Adrenal gland (tissue), 12 donors: ENCODE measurements around the gene MKLN1. TPM values are rescaled to one million over a fixed set of nuclear protein-coding genes. Genes with fewer than 3 reads are reported as not detected.

Experiments used
- DNase-seq, 7 donors: peaks; one replicate each; pipeline ENCODE4 v3.0.0-alpha.2; 2019 to 2020
- H3K27ac ChIP-seq, 5 donors: fragments of 200-600 bp; sonication (generic) in 4 of 5; 1 replicate in 3 of 5; 2 replicates in 2 of 5; pipeline versions ENCODE4 v1.5.1 to v1.8.0; 2016 to 2020; ENCODE audit warnings: mild to moderate bottlenecking in 1 of 5
- H3K27me3 ChIP-seq: fragments of 200-600 bp; 2 replicates; pipeline ENCODE4 v1.8.0; 2021
- H3K36me3 ChIP-seq, 2 donors: fragments of 200-600 bp; replicated peaks in 1 of 2; 1 replicate in 1 of 2; 2 replicates in 1 of 2; pipeline versions ENCODE4 v1.5.1 to v1.8.0; 2018 to 2022
- H3K4me1 ChIP-seq, 2 donors: fragments of 200-600 bp; replicated peaks in 1 of 2; 1 replicate in 1 of 2; 2 replicates in 1 of 2; pipeline versions ENCODE4 v1.5.1 to v1.8.0; 2018 to 2021
- H3K4me3 ChIP-seq, 4 donors: fragments of 200-600 bp; sonication (generic) in 3 of 4; one replicate each; pipeline ENCODE4 v1.5.1; 2016 to 2018
- H3K9me3 ChIP-seq, 3 donors: fragments of 200-600 bp; sonication (generic) in 1 of 3; replicated peaks in 1 of 3; 1 replicate in 2 of 3; 2 replicates in 1 of 3; pipeline versions ENCODE4 v1.5.1 to v1.8.0; 2016 to 2021
- CTCF ChIP-seq, 6 experiments: fragments of 450-650 bp in 4 of 6; fragments of 200-600 bp in 2 of 6; sonication (generic) in 1 of 6; IDR thresholded peaks; 1 replicate in 5 of 6; 2 replicates in 1 of 6; pipeline versions ENCODE4 v1.5.1 to v1.8.0; 2016 to 2021; ENCODE audit warnings: antibody characterized with exemption in 6 of 6, mild to moderate bottlenecking in 2 of 6, moderate library complexity in 1 of 6
- POLR2A ChIP-seq, 2 donors: fragments of 450-650 bp; IDR thresholded peaks; one replicate each; pipeline ENCODE4 v1.6.1; 2017; ENCODE audit warnings: antibody characterized with exemption in 2 of 2, mild to moderate bottlenecking in 2 of 2, moderate library complexity in 1 of 2
- WGBS, 4 donors: extraction: QIAGEN DNeasy Blood & Tissue Kit in 2 of 4; methylation state at CpG; one replicate each; pipeline versions ENCODE4 v1.1.5 to v1.1.7; 2013 to 2017; 5-methylcytosine and 5-hydroxymethylcytosine counted together
- intact Hi-C, 2 donors: fragments of 100-400 bp; cut with DNase I; formaldehyde crosslinking; loops; one replicate each; pipeline versions ENCODE4 v1.14.1 to v1.15.0; 2022 to 2023
- polyA plus RNA-seq, 3 donors: library from polyadenylated mRNA; stranded (reverse); fragments of 200-250 nt in 2 of 3; fragments of 350-450 nt in 1 of 3; fragmentation: Illumina TruSeq in 1 of 3; extraction: RNeasy Lipid Tissue Mini Kit (QIAGEN cat#74804) in 1 of 3; gene quantifications; one replicate each; pipeline ENCODE4 v1.2.3, GENCODE V29; 2013 to 2014
- total RNA-seq, 9 donors: library from RNA; depleted of rRNA in 4 of 9; stranded (reverse); fragments of >200 nt in 4 of 9; fragments of 120-200 nt in 1 of 9; fragmentation: NEBNext Ultra II Directional in 1 of 9; extraction: Animal tissue kit (Norgen Biotek cat#: 25700) in 1 of 9; gene quantifications; one replicate each; pipeline versions ENCODE4 v1.1.0 to v1.2.4, GENCODE V29; 2013 to 2023
- donor health status: healthy with polysubstance abuse.
- donor health status: Bipolar disorder and iron deficiency.
- donor health status: DM: yes; HTN: yes; CAD: no.
- donor health status: DM: no; HTN: no; CAD: no.
- donor health status: DM: no; HTN: no; CAD: no.
- donor health status: DM: yes; HTN: yes; CAD: no.

The MKLN1 gene
- total and polyA plus RNA-seq, 12 donors: 20.7 to 81.2 (median 55.2) TPM

GRCh38 chr7:131322861-131323260 lies 4.8 kb upstream of the MKLN1 start:
- Histone ChIP-seq H3K27me3 (no peaks in the 10 kb centered on the region), H3K4me3 (no peak overlapping the region), H3K36me3 (no peaks in the 10 kb centered on the region), H3K27ac (no peak overlapping the region), H3K4me1 (peaks cover 3 to 14% of the 10 kb centered on the region in 2 donors), H3K9me3 (no peaks in the 10 kb centered on the region)
- TF ChIP-seq POLR2A (IDR thresholded peaks at IDR 0.05) (no peak), CTCF (IDR thresholded peaks at IDR 0.05) (no peak)
- intact Hi-C loops: no loop called here
- no peak for DNase-seq
- 85 to 94% (median 91%) methylated on average over 5 to 7 of the region's 7 CpGs for WGBS, 4 donors

- peak in 2 of 7 donors; percentile 32 to 39 for DNase-seq
- TF ChIP-seq CTCF (IDR thresholded peaks at IDR 0.05): no peak
- TF ChIP-seq POLR2A (IDR thresholded peaks at IDR 0.05): no peak
- WGBS, 4 donors: 89 to 96% (median 93%) methylated on average over 5 of the region's 5 CpGs
- Histone ChIP-seq H3K4me3 (no peak overlapping the region), H3K4me1 (peaks cover 16 to 28% of the 10 kb centered on the region in 2 donors), H3K9me3 (no peaks in the 10 kb centered on the region), H3K27ac (no peak overlapping the region), H3K27me3 (no peaks in the 10 kb centered on the region), H3K36me3 (no peaks in the 10 kb centered on the region)
- intact Hi-C loops: no loop called here
Observed at GRCh38 chr7:131325179-131325840, 2.4 kb upstream of the MKLN1 start.

- intact Hi-C loops: no loop called here
- Histone ChIP-seq H3K27ac (peak overlapping the region in 3 of 5 donors; percentile 96 to 98 (median 96)), H3K27me3 (no peaks in the 10 kb centered on the region), H3K4me1 (peaks cover 17 to 41% of the 10 kb centered on the region in 2 donors), H3K9me3 (no peaks in the 10 kb centered on the region), H3K4me3 (peak overlapping the region in 1 of 4 donors; percentile 81), H3K36me3 (no peaks in the 10 kb centered on the region)
- WGBS, 4 donors: 83 to 90% (median 86%) methylated on average over 6 of the region's 6 CpGs
- no peak for DNase-seq
- TF ChIP-seq POLR2A (IDR thresholded peaks at IDR 0.05): no peak
- no peak for TF ChIP-seq CTCF (IDR thresholded peaks at IDR 0.05)
Observed at GRCh38 chr7:131326576-131326975, 1.1 kb upstream of the MKLN1 start.

GRCh38 chr7:131327049-131327625 lies 539 bp upstream of the MKLN1 start:
- no peaks in the 10 kb centered on the region for H3K36me3 ChIP-seq
- 1 to 2% (median 1%) methylated on average over 14 of the region's 14 CpGs for WGBS, 4 donors
- TF ChIP-seq POLR2A (IDR thresholded peaks at IDR 0.05): no peak
- no peak for TF ChIP-seq CTCF (IDR thresholded peaks at IDR 0.05)
- H3K27ac ChIP-seq: peak overlapping the region; percentile 94 to 99 (median 96)
- H3K4me1 ChIP-seq: peaks cover 17 to 47% of the 10 kb centered on the region in 2 donors
- intact Hi-C loops: no loop called here
- H3K4me3 ChIP-seq: peak overlapping the region; percentile 81 to 99 (median 88)
- H3K9me3 ChIP-seq: no peaks in the 10 kb centered on the region
- DNase-seq: peak; percentile 34 to 72 (median 46)
- no peaks in the 10 kb centered on the region for H3K27me3 ChIP-seq
